HepG2 (cell line): ENCODE data around the gene HOXB6. TPM values are rescaled to one million over a fixed set of nuclear protein-coding genes. Genes with fewer than 3 reads are reported as not detected.

Experiments
- ATAC-seq: fragments of 200-7000 bp; cut with Tn5 transposase; 3 replicates; pipeline ENCODE4 v1.9.1; 2020; ENCODE audit warnings: mild to moderate bottlenecking, moderate library complexity
- BruUV-seq: library from RNA; stranded (reverse); fragments of 400-500 nt; replicated peaks from 2 replicates; lab custom pipeline; 2021; lab: Mats Ljungman, UMichigan
- CTCF ChIA-PET: fragments of 300-600 bp; formaldehyde crosslinking; extraction: SDS; loops from one replicate; lab custom pipeline; 2021; ENCODE audit warnings: low total read pairs, inconsistent platforms, low intra/inter-chr PET ratio; lab: Yijun Ruan, JAX
- POLR2A ChIA-PET: fragments of 350-600 bp; sonication (Branson Sonifier 250); formaldehyde crosslinking; loops from one replicate; lab custom pipeline; 2020; ENCODE audit warnings: antibody characterized with exemption, inconsistent platforms; lab: Yijun Ruan, JAX
- DNase-seq: peaks from one replicate; pipeline ENCODE4 v3.0.0-alpha.2; 2015; ENCODE audit warnings: low spot score
- FAIRE-seq: peaks from 3 replicates; lab custom pipeline; 2011; peaks lifted over from hg19 to GRCh38; lab: Jason Lieb, UNC
- H2AFZ ChIP-seq: one replicate; pipeline ENCODE4 v1.6.1; 2011; ENCODE audit warnings: low read length, inconsistent platforms
- H3K27ac ChIP-seq: fragments of 300-600 bp; 3 replicates; pipeline ENCODE4 v1.8.0; 2011; ENCODE audit warnings: mixed run types, mild to moderate bottlenecking, mixed read lengths, low read length, inconsistent platforms; ENCODE audit not compliant: insufficient read depth; ENCODE audit errors: extremely low read length
- H3K27me3 ChIP-seq, 2 experiments: fragments of 200-600 bp in 1 of 2; 2 replicates in 1 of 2; 3 replicates in 1 of 2; pipeline versions ENCODE4 v1.6.0 to v1.8.0; 2011; ENCODE audit warnings: low read length in 2 of 2, mild to moderate bottlenecking in 2 of 2, moderate library complexity in 2 of 2, inconsistent platforms in 1 of 2; ENCODE audit not compliant: insufficient read depth in 2 of 2, control insufficient read depth in 1 of 2
- H3K36me3 ChIP-seq, 2 experiments: fragments of 200-600 bp in 1 of 2; replicated peaks in 1 of 2; 2 replicates in 1 of 2; 3 replicates in 1 of 2; pipeline versions ENCODE4 v1.5.1 to v1.8.0; 2011; ENCODE audit warnings: low read length in 2 of 2, inconsistent platforms in 1 of 2; ENCODE audit not compliant: insufficient read depth in 2 of 2, control insufficient read depth in 1 of 2
- H3K4me1 ChIP-seq: 2 replicates; pipeline ENCODE4 v1.5.1; 2012; ENCODE audit warnings: low read length, inconsistent platforms; ENCODE audit not compliant: insufficient read depth
- H3K4me2 ChIP-seq: 2 replicates; pipeline ENCODE4 v1.6.0; 2011; ENCODE audit warnings: low read depth, low read length, inconsistent platforms
- H3K4me3 ChIP-seq, 3 experiments: fragments of 200-600 bp in 1 of 3; sonication (generic), shearing (Covaris generic) in 1 of 3; replicated peaks in 1 of 3; 2 replicates each; pipeline ENCODE4 v1.5.1; 2011 to 2016; ENCODE audit warnings: low read length in 3 of 3, inconsistent platforms in 2 of 3, low read depth in 2 of 3, mild to moderate bottlenecking in 2 of 3, control low read depth in 1 of 3, mixed read lengths in 1 of 3; ENCODE audit not compliant: insufficient read depth in 1 of 3
- H3K79me2 ChIP-seq: one replicate; pipeline ENCODE4 v1.6.1; 2011; ENCODE audit warnings: low read length, inconsistent platforms; ENCODE audit not compliant: insufficient read depth
- H3K9ac ChIP-seq: 2 replicates; pipeline ENCODE4 v1.6.0; 2011; ENCODE audit warnings: mild to moderate bottlenecking, low read depth, low read length, inconsistent platforms; ENCODE audit not compliant: insufficient read depth
- H3K9me3 ChIP-seq: 2 replicates; pipeline ENCODE4 v1.5.1; 2012; ENCODE audit warnings: mild to moderate bottlenecking, low read length
- H4K20me1 ChIP-seq: 2 replicates; pipeline ENCODE4 v1.6.0; 2011; ENCODE audit warnings: inconsistent platforms, mild to moderate bottlenecking, low read length, moderate library complexity; ENCODE audit not compliant: insufficient read depth
- BRF2 ChIP-seq: sonication (generic); formaldehyde crosslinking; IDR thresholded peaks from 2 replicates; pipeline ENCODE4 v1.8.1; 2022; ENCODE audit warnings: mild to moderate bottlenecking, missing genetic modification reagents
- E2F1 ChIP-seq: sonication (generic); formaldehyde crosslinking; IDR thresholded peaks from 2 replicates; pipeline ENCODE4 v1.5.0; 2020; ENCODE audit warnings: missing genetic modification reagents
- FOXA3 ChIP-seq: IDR thresholded peaks from 2 replicates; pipeline ENCODE4 v1.6.1; 2016; ENCODE audit warnings: missing genetic modification reagents, missing compliant biosample characterization
- HNF4A ChIP-seq: sonication (generic); formaldehyde crosslinking; IDR thresholded peaks from 2 replicates; pipeline ENCODE4 v1.4.0; 2020; ENCODE audit warnings: missing genetic modification reagents
- SMAD1 ChIP-seq: sonication (generic); formaldehyde crosslinking; IDR thresholded peaks from 2 replicates; pipeline ENCODE4 v1.4.0; 2020; ENCODE audit warnings: missing genetic modification reagents, low read depth, mild to moderate bottlenecking, borderline replicate concordance
- YY1 ChIP-seq: IDR thresholded peaks from 2 replicates; pipeline ENCODE4 v1.6.1; 2011; ENCODE audit warnings: low read length, low read depth, moderate library complexity, mild to moderate bottlenecking; ENCODE audit not compliant: insufficient read depth, insufficient replicate concordance
- ZC3H13 ChIP-seq: sonication (generic); formaldehyde crosslinking; IDR thresholded peaks from 2 replicates; pipeline ENCODE4 v1.8.1; 2023; ENCODE audit warnings: mild to moderate bottlenecking, missing genetic modification reagents, moderate library complexity
- ZFP41 ChIP-seq: sonication (generic); formaldehyde crosslinking; IDR thresholded peaks from 2 replicates; pipeline ENCODE4 v1.4.0; 2020; ENCODE audit warnings: mild to moderate bottlenecking, missing genetic modification reagents, borderline replicate concordance
- ZNF879 ChIP-seq: sonication (generic); formaldehyde crosslinking; IDR thresholded peaks from 2 replicates; pipeline ENCODE4 v1.8.1; 2023; ENCODE audit warnings: missing genetic modification reagents
- WGBS: methylation state at CpG from one replicate; pipeline ENCODE4 v1.1.6; 2017; ENCODE audit warnings: low lambda C conversion rate; 5-methylcytosine and 5-hydroxymethylcytosine counted together
- in situ Hi-C: cut with HindIII; loops from 2 replicates; pipeline ENCODE4 v1.10.0; 2017; ENCODE audit warnings: low pct_unique_long_range_greater_than_20kb; ENCODE audit not compliant: extremely low pct_ligation_motif_present
- intact Hi-C: fragments of 100-400 bp; cut with micrococcal nuclease; formaldehyde crosslinking; loops from one replicate; pipeline ENCODE4 v1.10.0; 2022; ENCODE audit not compliant: unreplicated experiment
- polyA plus RNA-seq, 8 experiments: library from polyadenylated mRNA; depleted of rRNA in 3 of 8; stranded (reverse) in 7 of 8; unstranded in 1 of 8; fragments of >200 nt; fragmentation: Illumina TruSeq in 4 of 8; extraction: Trizol in 4 of 8; gene quantifications; 2 replicates each; pipeline versions ENCODE4 v1.2.1 to v1.2.3, GENCODE V29; 2011 to 2016; ENCODE audit warnings: low read depth in 4 of 8, missing spikeins in 1 of 8, mixed read lengths in 1 of 8; ENCODE audit not compliant: insufficient read depth in 1 of 8
- total RNA-seq, 5 experiments: library from RNA; depleted of rRNA; stranded (reverse); fragments of >200 nt; fragmentation: Illumina TruSeq; extraction: Trizol; gene quantifications; 2 replicates each; pipeline ENCODE4 v1.2.3, GENCODE V29; 2016; ENCODE audit warnings: low read depth in 1 of 5
- TF ChIP-seq, protein P1 (sequence below): sonication (generic); formaldehyde crosslinking; IDR thresholded peaks from 2 replicates; pipeline ENCODE4 v1.4.0; 2020; ENCODE audit warnings: missing genetic modification reagents, borderline replicate concordance
- TF ChIP-seq, protein P2 (sequence below): sonication (generic); formaldehyde crosslinking; IDR thresholded peaks from 2 replicates; pipeline ENCODE4 v1.9.0; 2022; ENCODE audit warnings: low read depth, missing genetic modification reagents

HOXB6 gene
- total and polyA plus RNA-seq, 2 of the 13 experiments (the other 11 are each of a cell fraction or from before 2014, with no cell fraction given), result not detected

GRCh38 chr17:48647103-48647962 lies 42.5 kb upstream of the HOXB6 start:
- ATAC-seq (peak; percentile 56), DNase-seq (no peak), FAIRE-seq (no peak)
- no peak overlapping the region for H3K27ac ChIP-seq
- BruUV-seq, result no TSS peak
- 15% methylated on average over 20 of the region's 30 CpGs for WGBS
- ChIA-PET CTCF (no interaction called here), POLR2A (no interaction called here)
- intact Hi-C loops (no loop called here), in situ Hi-C loops (no loop called here)
- H3K9ac ChIP-seq, result no peak overlapping the region
- peaks cover 18 to 66% of the 10 kb centered on the region in 2 experiments for H3K27me3 ChIP-seq
- no peaks in the 10 kb centered on the region for H3K9me3 ChIP-seq
- no peaks in the 10 kb centered on the region for H3K79me2 ChIP-seq
- no peaks in the 10 kb centered on the region for H3K36me3 ChIP-seq
- H3K4me3 ChIP-seq, result peak overlapping the region in 1 of 3 experiments; percentile 27; a peak in 1 of 6 replicates
- peak overlapping the region; percentile 59 for H3K4me2 ChIP-seq
- H2AFZ ChIP-seq, result peak overlapping the region; percentile 69
- H3K4me1 ChIP-seq, result no peaks in the 10 kb centered on the region
- H4K20me1 ChIP-seq, result no peaks in the 10 kb centered on the region; the same call in 1 of the 2 replicates
- no peak for TF ChIP-seq E2F1 (CRISPR knock-in tag)
- no peak for TF ChIP-seq BRF2 (CRISPR knock-in tag)
- no peak for TF ChIP-seq YY1
- no peak for TF ChIP-seq FOXA3
- no peak for TF ChIP-seq ZFP41 (CRISPR knock-in tag)
- TF ChIP-seq HNF4A (CRISPR knock-in tag), result no peak
- TF ChIP-seq, protein P1, sequence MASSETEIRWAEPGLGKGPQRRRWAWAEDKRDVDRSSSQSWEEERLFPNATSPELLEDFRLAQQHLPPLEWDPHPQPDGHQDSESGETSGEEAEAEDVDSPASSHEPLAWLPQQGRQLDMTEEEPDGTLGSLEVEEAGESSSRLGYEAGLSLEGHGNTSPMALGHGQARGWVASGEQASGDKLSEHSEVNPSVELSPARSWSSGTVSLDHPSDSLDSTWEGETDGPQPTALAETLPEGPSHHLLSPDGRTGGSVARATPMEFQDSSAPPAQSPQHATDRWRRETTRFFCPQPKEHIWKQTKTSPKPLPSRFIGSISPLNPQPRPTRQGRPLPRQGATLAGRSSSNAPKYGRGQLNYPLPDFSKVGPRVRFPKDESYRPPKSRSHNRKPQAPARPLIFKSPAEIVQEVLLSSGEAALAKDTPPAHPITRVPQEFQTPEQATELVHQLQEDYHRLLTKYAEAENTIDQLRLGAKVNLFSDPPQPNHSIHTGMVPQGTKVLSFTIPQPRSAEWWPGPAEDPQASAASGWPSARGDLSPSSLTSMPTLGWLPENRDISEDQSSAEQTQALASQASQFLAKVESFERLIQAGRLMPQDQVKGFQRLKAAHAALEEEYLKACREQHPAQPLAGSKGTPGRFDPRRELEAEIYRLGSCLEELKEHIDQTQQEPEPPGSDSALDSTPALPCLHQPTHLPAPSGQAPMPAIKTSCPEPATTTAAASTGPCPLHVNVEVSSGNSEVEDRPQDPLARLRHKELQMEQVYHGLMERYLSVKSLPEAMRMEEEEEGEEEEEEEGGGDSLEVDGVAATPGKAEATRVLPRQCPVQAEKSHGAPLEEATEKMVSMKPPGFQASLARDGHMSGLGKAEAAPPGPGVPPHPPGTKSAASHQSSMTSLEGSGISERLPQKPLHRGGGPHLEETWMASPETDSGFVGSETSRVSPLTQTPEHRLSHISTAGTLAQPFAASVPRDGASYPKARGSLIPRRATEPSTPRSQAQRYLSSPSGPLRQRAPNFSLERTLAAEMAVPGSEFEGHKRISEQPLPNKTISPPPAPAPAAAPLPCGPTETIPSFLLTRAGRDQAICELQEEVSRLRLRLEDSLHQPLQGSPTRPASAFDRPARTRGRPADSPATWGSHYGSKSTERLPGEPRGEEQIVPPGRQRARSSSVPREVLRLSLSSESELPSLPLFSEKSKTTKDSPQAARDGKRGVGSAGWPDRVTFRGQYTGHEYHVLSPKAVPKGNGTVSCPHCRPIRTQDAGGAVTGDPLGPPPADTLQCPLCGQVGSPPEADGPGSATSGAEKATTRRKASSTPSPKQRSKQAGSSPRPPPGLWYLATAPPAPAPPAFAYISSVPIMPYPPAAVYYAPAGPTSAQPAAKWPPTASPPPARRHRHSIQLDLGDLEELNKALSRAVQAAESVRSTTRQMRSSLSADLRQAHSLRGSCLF, result no peak
- no peak for TF ChIP-seq SMAD1 (CRISPR knock-in tag)
- TF ChIP-seq ZC3H13, result no peak
- TF ChIP-seq, protein P2, sequence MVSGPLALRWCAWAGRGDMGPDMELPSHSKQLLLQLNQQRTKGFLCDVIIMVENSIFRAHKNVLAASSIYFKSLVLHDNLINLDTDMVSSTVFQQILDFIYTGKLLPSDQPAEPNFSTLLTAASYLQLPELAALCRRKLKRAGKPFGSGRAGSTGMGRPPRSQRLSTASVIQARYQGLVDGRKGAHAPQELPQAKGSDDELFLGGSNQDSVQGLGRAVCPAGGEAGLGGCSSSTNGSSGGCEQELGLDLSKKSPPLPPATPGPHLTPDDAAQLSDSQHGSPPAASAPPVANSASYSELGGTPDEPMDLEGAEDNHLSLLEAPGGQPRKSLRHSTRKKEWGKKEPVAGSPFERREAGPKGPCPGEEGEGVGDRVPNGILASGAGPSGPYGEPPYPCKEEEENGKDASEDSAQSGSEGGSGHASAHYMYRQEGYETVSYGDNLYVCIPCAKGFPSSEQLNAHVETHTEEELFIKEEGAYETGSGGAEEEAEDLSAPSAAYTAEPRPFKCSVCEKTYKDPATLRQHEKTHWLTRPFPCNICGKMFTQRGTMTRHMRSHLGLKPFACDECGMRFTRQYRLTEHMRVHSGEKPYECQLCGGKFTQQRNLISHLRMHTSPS (CRISPR knock-in tag), result no peak
- no peak for TF ChIP-seq ZNF879
